OCI-LY1 (cell line): Measurements from ENCODE around the gene CRYBB1.

ENCODE experiments used
- EZH2 ChIP-seq: fragments of 200-600 bp; sonication (generic), shearing (Covaris generic); IDR thresholded peaks from 2 replicates; pipeline ENCODE4 v1.8.0; 2017; ENCODE audit warnings: borderline replicate concordance, mixed run types, mild to moderate bottlenecking, antibody characterized with exemption, low read length, moderate library complexity, mixed read lengths
- TF ChIP-seq, protein P1 (sequence below): fragments of 200-600 bp; sonication (generic), shearing (Covaris generic); IDR thresholded peaks from 2 replicates; pipeline ENCODE4 v1.5.1; 2017; ENCODE audit warnings: mild to moderate bottlenecking, antibody characterized with exemption, low read length, moderate library complexity, mixed read lengths

- TF ChIP-seq, protein P1, sequence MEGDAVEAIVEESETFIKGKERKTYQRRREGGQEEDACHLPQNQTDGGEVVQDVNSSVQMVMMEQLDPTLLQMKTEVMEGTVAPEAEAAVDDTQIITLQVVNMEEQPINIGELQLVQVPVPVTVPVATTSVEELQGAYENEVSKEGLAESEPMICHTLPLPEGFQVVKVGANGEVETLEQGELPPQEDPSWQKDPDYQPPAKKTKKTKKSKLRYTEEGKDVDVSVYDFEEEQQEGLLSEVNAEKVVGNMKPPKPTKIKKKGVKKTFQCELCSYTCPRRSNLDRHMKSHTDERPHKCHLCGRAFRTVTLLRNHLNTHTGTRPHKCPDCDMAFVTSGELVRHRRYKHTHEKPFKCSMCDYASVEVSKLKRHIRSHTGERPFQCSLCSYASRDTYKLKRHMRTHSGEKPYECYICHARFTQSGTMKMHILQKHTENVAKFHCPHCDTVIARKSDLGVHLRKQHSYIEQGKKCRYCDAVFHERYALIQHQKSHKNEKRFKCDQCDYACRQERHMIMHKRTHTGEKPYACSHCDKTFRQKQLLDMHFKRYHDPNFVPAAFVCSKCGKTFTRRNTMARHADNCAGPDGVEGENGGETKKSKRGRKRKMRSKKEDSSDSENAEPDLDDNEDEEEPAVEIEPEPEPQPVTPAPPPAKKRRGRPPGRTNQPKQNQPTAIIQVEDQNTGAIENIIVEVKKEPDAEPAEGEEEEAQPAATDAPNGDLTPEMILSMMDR, result no peak
- no peak for TF ChIP-seq EZH2
Observed at GRCh38 chr22:26567610-26568009, 50.2 kb downstream of the CRYBB1 start.
